ENCODE measurements around the gene LAMA2.
"Not testable (repeated sequence)": the region's sequence is repeated elsewhere in the genome, so short reads cannot be mapped to it uniquely, and the experiment has no call there.

The LAMA2 gene

DNA sequence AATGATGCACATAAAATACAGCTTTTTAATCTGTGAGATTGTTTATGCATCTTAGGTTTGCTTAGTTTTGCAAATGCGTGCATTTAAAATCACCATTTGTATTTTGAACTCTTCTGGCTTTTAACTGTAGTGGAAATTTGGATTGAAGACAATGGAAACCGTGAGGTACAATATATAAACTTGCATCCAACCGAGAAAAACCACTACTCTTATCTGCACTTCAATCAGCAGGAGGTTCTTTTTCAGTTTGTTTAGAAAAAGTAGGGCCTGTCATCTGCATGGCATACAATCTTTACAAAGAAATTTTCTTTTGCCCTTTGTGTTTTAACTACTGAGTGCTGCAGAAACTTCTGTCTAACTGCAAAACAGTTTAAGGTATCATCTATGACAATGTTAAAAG is 132.8 kb downstream of the LAMA2 start:
- DNase-seq = no peak

DNA sequence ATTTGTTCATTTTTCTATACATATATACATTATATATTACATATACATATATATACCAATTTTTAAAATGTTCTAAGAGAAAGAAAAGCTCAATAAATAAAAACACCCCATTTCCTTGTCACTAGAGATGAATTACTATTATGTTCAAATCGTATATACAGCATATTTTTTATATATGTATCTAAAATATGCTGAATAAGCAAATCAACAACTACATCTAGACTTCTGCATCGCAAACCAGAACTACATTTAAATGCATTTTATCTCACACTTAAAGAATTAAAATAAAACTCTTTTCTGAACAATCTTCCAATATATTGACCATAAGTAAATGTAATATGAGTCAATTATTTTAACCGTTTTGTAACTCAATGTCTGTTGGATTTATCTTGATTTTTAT is 133.9 kb downstream of the LAMA2 start:
- DNase-seq = no peak

DNA sequence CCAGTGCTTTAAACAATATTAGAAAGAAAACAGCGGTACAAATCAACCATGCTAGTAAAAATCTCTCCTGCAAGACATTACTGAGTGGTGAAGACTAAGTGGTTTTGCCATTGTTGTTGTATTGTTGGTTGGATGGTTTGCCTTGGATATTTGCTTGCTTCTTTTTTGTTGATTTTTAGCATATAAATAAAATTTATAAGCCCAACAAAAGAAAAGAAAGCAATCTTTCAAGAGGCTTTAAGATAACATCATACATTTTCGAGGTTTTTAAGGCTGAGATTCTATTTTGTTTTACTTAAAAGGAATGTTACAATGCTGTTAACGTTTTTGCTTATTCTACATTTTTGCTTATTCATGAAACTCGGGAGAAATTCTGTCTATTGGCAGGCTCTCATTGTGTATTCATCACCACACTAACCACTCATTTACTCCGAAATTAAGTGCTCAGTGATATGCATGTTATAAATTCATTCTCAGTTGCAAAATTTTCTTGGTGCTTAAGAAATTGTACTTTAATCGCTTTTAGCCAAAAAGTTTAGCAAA is 139.1 kb downstream of the LAMA2 start:
- DNase-seq = no peak

DNA sequence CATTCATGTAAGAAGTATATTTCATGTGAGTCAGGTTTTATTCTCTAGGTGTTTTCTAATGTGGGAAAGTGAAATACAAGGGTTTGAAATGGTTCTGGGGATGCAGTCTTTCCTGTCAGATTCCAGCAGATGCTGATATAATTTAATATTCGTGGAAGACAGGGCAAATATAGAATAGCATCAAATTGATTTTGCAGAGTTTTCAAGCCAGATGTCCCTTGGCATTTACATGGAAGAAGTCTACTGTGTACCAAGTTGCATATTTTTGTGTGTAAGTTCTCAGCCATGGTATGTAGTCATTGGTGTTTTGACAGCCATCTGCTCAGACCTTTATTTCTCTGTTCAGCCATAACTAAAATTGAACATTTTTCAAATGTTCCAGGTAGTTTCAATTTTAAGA is 143.7 kb downstream of the LAMA2 start:
- DNase-seq = no peak

DNA sequence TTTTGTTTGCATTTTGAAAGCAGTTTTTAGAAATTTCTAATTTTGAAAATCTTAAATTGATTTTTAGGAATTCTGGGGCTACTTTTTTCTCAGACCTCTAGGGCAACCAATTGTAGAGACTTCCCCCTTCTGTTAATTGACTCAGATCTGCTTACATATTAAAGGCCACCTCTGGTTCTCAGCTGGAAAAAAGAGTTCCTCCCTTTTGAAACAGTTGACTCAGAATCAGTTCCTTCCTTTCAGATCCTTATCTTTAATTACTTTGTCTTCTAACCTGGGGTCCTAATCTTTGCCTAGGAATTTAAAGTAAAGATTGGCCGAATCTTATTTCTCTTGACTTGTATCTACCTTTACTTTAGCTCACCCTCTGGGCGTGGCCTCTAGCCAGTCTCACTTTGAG is 146.8 kb downstream of the LAMA2 start:
- DNase-seq = no peak

DNA sequence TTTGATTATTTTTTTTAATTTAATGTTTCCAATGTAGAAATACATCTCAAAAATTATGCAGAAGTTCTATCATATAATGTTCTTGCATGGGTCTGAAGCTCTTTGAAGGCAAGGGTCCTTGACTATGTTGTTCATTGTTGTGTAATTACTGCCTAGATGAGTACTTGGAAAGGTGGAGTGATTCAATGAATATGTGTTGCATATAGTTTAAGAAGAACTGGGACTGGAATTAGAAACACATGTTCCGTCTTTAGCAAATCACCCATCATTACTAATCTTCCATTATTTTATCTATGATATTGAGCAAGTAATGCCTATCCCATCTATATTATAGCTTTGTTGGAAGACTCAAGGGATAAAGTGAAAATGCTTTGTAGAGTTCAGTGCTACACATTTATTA is 147.3 kb downstream of the LAMA2 start:
- DNase-seq = no peak

DNA sequence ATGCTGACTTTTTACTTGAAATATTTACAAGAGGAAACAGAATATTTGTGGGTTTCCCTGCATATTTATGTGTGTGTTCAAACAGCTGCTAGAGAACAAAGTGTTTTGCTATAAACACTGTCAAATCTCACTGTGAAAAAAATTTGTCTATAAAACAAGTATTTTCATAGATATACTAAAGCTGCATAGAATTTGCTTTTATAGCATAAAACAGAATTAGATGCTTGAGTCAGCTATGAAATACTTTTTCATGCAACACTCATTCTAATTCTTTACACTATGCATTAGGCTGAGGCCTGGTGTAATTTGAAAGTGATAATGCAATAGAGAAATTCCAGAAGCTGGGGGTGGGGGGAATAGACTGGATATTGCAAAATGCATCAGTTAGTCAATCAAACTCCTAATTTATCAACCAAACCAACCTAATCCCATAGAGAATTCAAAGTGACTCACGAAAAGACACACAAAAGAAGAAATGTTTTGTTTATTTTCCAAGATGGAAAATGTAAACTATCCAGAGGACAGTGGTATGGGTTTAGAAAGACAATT is 148.2 kb downstream of the LAMA2 start:
- DNase-seq = no peak

DNA sequence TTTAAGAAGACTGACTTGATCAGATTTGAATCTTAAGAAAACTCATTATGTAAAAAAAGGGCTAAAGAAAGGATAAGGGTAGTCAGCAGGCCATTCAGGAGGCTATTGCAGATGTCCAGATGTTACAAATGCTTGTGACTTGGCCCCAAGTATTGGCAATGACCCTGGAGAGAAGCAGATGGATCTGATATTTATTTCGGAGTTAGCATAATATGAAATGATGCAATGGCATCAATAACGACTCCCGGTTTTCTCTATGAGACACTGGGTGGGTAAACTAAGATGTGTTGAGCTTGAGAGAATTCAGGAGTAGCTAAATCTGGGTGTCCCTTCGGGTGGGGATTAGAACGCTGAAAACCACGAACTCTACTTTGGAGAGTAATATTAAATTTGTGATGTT is 149.7 kb downstream of the LAMA2 start:
- DNase-seq = no peak

DNA sequence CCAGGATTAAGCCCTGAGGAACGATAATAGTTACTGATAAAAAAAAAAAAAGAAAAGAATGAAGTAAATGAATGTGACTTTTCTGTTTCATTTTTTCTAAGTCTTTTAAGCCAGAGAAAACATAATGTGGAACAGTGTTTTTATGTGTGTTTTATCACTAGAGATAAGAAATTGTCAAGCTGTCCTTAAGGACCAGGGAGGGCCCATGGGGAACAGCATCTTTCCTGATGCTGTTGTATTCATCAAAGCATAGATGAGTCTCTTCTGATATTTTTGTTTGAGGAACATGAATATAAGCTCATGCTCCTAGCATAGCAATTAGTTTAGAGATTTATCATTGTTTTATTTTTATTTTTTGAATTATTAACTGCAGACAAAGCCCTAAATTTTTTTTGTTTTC is 150.2 kb downstream of the LAMA2 start:
- no peak for DNase-seq

DNA sequence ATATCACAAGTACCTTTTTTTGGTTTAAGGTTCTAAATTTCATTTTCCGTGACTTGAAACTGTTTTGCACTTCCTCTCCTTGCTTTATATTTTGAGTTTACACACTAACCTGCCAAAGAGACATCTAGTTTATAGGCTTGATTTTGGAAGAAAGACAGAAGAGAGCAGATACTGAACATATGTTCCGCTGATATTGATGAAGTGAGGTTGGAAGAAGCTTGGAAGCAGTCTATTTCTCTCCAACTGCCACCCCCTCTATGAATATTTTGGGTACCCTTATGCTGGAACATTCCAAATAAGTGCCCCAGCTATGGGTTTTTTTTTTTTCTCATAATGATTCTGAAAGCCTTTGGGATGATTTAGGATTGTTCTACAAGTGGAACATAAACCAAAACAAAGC is 150.6 kb downstream of the LAMA2 start:
- DNase-seq = no peak

DNA sequence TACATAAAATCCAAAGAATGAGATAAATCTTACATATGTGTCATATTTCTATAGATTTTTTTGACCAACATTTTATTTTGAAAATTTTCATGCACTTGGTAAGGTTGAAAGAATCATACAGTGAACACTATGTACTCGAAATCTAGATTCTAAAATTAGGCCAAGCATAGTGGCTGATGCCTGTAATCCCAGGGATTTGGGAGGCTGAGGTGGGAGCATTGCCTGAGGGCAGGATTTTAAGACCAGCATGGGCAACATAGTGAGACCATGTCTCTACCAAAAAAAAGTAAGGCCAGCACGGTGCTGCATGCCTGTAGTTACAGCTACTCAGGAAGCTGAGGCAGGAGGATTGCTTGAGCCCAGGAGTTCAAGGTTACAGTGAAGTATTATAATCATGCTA is 158.6 kb downstream of the LAMA2 start:
- no peak for DNase-seq

DNA sequence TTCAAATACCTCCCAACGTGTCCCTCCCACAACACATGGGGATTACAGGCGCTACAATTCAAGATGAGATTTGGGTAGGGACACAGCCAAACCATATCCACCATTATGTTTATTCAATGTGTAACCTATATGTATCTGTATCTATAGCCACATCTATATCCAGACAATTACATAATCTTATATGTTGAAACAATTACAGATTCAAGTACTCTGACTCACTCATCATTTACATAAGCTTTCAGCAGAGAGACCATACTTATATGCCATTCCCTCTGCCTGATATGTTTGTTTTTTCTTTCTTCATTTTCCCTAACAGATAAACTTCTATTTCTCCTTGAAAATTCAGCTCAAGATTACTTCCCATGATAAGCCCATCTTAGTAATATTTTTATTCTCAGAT is 163.6 kb downstream of the LAMA2 start:
- no peak for DNase-seq

DNA sequence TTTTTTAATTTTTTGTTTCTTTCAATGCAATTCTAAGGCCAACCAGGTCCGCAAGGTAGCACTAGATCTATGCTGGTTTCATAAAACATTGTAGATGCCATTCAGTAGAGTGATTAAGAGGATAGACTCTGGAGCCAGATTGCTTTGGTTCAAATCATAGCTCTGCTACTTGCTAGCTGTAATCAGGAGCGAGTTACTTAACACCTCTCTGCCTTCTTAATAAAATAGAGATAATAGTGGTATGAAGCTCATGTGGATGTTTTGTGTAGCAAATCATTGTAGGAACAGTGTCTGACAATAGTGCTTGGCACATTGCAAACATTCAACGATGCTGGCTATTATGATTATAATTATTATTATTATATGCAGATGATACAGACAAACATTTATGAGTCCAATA is 164.9 kb downstream of the LAMA2 start:
- DNase-seq = no peak

DNA sequence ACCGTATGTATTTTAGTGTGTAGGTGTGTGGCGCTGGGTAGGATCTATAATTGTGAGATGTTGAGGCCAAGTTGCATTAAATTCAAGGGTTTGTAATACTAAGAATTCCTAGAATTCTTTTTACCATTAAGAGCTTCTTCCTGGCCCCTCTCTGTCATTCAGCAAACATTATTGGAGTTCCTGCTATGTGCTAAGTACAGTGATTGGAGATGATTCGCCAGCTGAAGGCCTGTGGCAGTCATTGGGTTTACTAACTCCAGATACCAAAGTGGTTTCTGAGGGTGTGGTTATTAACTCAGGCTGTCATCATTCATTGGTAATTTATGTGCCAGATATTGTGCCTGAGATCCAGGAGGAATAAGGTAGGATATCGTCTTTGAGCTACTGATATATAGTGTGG is 167.1 kb downstream of the LAMA2 start:
- no peak for DNase-seq

DNA sequence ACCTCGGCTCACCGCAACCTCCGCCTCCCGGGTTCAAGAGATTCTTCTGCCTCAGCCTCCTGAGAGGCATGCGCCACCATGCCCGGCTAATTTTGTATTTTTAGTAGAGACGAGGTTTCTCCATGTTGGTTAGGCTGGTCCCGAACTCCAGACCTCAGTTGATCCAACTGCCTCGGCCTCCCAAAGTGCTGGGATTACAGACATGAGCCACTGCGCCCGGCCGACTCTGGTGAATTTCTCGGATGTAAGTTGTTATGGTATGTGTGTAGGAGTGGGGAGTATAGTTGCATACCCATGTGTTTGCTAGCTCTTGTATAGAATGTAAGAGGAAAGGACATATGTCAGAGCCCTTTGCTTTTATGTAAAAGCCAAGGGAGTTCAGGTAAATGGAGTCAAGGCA is 170.2 kb downstream of the LAMA2 start:
- DNase-seq = not testable (repeated sequence)

DNA sequence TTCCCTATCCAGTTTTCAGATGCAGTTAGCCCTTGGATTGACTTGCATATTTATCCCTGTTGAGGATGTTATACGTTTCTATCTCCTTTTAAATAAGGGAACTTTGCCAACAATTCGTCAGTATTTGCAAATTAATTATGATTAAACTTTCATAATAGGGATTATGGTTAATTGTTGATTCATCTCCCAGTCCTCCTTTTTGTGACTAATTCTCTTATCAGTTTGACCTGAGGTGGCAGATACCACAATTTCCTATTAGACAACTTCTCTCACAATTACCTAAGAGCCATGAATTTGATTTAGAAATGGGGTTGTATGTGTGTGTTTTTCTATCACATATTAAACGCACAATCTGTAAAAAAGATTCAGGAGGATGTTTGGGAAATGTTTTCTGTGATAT is 172.9 kb downstream of the LAMA2 start:
- no peak for DNase-seq

DNA sequence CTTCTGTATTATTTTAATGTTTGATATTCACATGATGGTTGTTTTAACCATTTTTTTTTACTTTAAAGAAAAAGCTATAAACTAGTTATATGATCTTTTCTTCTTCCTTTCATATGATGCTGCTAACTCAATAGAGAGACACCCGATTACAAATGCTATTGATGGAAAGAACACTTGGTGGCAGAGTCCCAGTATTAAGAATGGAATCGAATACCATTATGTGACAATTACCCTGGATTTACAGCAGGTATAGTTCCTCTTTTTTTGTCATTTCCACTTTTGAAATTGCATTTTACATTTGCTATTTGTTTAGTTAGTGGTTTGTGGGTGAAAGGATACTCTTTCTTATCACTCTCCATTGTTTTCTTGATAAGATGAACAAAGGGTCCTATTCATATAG is 176.7 kb downstream of the LAMA2 start:
- no peak for DNase-seq

DNA sequence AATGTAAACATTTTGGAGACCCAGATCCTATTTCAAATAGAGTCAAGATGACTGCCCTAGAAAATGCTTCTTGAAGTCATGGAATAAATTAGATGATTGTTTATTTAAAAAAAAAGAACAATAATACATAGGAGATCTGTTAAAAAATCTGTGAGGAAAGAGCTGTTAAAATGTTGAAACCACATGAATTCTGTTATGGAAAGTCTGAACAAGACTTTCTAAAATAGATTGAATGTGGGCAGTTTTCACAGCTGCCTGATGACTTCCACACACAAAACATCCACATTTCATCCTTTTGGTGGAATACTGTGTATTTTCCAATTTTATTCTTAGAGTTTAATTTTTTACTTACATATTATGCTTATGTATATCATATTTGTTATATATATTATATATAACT is 186.1 kb downstream of the LAMA2 start:
- DNase-seq = no peak

DNA sequence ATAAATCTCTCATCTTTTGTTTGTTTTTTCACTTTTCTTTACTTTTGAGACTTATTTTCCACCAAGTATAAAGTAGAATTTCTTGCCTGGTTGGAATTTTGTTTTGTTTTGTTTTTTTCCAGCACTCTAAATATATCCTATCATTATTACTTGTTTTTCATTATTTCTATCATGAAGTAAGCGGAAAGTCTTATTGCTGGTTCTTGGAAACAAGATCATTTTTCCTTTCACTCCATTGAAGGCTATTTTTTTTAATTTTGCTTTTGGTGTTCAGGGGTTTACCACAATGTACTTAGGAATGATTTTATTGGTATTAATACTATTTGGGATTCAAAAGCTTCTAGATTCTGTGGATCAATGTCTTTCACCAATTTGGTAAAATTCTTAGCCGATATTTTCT is 190.1 kb downstream of the LAMA2 start:
- DNase-seq = no peak

DNA sequence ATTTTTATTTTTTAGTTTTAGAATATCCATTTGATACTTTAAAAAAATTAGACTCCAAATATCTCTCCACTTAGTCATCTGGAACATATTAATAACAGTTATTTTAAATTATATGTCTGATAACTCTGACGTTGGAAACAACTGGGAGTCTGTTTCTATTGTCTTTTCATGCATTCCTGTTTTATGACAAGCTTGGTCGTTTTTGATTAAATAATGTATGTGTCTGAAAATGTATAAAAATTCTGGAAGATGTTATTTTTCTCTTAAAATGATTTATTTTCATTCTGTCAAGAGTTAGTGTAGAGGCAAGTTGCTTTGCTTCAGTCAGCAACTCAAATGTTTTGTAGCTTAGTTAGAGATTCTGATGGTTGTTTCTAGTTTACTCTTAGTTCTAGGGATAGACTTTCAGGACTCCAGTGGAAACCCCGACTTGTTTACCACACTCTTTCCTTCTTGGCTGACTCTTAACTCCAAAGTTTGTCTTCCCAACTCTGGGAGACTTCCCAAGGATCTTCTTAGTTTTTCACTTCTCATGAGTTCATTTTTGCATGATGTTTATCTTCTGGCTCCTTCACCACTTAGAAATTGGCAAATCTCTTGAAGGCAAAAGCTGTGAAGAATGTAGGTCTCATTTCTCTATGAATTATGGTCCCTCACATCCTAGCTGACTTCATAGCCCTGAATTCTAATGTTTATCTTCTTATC is 190.9 kb downstream of the LAMA2 start:
- DNase-seq = no peak

DNA sequence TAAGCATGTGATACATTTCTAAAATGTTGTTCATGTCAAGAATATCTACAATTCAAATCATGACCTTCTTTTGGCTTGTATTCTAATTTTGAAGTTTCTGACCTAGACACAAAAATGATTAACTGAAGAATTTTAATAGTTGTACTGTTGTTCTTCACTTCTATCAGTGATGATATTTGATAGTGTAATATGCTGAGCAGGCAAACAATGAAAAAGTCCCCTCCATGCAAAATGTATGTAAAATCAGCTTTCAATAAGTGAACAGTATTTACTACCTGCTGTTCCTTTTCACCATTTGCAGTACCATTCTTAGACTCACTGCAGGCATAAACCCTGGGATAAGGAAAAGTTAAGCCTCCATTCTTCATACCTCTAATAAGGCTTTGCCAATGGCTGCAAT is 201.5 kb downstream of the LAMA2 start:
- DNase-seq = no peak

DNA sequence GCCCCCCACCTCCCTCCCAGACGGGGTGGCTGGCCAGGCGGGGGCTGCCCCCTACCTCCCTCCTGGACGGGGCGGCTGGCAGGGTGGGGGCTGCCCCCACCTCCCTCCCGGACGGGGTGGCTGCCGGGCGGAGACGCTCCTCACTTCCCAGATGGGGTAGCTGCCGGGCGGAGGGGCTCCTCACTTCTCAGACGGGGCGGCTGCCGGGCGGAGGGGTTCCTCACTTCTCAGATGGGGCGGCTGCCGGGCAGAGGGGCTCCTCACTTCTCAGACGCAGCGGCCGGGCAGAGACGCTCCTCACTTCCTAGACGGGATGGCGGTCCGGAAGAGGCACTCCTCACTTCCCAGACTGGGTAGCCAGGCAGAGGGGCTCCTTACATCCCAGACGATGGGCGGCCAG is 205.5 kb downstream of the LAMA2 start:
- DNase-seq = not testable (repeated sequence)

DNA sequence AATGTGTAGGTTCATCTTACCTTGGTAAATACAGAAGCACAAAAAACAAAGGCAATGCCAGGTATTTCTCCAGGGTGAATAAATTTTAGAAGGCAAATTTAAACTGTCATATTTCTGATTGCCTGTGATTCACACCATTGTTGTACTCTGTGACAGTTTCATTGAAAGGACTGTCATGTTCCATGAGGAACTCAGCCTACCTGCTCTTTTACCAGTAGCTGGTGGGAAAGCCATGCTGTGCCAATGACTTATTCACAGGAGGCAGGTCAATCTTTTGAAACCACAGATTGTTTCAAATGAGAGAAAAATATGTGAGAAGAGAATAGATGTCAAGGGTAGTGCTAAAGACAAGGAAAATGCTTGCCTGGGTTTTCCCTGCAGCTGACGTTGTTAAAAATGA is 206.4 kb downstream of the LAMA2 start:
- no peak for DNase-seq

DNA sequence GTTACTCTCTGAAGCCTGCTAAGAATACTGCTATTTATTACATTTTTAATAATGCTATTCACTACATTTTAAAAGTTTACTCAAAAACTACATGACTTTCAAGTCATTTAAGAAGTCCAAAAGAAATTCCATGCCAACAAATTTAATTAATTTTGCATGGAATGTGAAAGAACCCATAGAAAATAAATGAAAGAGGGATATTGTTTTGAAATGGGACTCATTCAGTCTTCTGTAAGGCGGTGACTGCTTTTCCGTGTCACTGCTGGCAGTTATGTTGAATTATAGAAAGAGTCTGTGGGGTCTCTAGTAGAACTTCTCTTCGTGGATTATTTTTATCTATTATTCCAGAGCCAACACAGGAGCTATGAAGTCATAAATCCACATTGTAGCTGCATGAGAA is 211.2 kb downstream of the LAMA2 start:
- DNase-seq = no peak

DNA sequence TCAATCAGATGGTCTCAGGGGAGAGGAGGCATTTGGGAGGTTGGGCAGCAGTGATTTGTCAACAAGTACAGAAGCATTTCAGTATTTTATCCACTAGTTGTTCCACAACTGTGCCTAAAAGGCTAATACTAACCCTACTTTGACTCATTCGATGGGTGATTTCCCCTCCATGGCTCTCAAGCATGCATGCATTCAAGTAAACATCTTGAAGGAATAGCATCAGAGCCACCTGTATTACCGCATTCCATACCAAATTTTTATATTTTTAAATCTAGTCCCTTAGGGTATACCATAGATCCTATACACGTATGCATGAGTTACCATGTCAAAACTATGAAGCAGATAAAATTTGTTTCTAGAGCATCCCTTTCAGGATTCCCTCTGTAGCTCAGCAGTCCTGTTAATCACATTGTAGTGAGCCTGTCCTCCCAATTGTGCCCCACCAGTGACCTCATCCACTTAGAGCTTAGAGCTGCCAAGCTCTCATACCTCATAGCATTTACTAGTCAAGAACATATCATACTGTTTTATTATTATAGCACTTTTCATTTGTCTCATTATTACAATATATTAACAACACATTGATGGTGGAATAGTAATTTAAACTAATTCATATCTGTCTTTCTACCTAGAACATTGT is 213.8 kb downstream of the LAMA2 start:
- DNase-seq = no peak
